SW480 (cell line): Measurements from ENCODE around the gene SNCAIP.

Source experiments
- DNase-seq: peaks from one replicate; pipeline ENCODE4 v3.0.0-alpha.2; 2016; ENCODE audit warnings: low spot score

SNCAIP gene

DNA sequence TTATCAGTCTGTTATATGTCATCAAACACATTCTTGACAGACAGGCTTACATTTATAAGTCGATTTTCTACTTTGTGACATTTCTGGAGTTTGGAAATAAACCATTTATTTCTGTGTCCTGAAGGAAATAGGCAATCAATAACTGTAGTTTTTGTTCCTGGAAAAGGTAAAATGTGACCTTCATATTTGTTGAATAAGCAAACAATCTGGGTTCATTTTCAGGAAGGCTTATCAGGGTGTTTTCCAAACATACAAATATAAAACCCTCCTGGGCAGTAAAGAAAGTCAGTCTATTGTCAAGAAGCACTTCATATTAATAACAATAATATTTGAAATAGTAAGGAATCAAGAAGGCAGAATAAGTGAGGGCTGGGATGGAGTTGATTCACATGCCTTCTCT is 195.0 kb downstream of the SNCAIP start:
- DNase-seq = no peak

DNA sequence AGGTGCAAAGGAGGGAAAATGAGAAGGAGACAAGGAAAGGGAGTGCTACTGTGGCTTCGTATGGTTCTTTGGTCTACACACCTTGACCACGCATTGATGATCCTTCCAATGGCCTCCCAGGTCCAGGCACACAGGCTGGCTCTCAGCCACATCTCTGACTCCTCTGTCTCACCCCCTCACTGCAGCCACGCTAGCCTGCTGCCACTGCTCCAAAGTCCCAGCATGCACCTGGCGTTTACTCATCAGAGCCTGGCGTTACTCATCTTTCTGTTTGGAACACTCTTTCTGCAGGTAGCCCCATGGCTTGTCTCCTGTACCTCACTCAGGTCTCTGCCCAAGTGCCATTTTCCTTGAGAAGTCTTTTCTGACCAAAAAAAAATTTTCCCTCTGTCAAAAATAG is 195.5 kb downstream of the SNCAIP start:
- DNase-seq = no peak

DNA sequence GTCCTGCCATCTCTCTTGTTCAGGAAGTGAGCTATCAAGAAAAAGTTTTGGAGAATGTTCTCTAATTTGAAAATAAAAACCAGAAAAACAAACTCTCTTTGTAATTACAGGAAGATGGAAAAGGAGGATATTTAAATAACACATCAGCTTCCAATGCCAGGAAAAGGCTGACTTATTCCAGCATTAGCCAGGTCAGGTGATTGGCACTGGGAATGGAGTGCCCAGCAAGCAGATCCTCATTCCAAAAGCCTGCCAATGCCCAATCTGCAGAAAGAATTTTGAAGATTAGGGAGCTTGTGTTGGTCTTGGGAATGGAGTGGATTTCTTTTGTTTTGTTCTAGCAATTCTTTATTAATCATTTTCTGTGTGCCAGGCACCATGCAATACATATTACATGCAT is 196.6 kb downstream of the SNCAIP start:
- DNase-seq = no peak
